ENCODE data around the gene GNB1.
"Not testable (repeated sequence)": the region's sequence is repeated elsewhere in the genome, so short reads cannot be mapped to it uniquely, and the experiment has no call there.

GNB1 gene

DNA sequence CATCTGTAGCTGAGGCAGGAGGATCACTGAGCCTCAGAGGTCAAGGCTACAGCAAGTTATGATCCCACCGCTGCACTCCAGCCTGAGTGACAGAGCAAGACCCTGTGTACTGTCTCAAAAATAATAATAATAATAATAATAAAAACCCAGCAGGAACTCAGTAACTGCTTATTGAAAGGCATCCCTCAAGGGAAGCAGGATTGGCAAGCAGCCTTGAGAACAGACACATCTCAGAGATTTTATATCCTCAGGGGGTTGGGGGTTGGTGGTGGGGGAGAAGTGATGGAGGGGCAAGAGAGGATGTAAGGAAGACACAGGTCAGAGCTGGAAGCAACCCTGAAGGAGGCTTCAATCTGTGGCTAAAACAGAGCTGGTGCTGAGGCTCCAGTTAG, 29.6 kb downstream of the GNB1 start:
- ATAC-seq (ENCODE audit: insufficient read depth, low read depth): no peak
- H4K20me1 ChIP-seq (ENCODE audit: insufficient read depth, low read length): peaks cover 98% of the 10 kb centered on the region
- no peak overlapping the region for H3K4me2 ChIP-seq (ENCODE audit: insufficient read depth, low read length)
- H3K36me3 ChIP-seq (ENCODE audit: insufficient read depth, low read length): peaks cover 26% of the 10 kb centered on the region
- H3K9ac ChIP-seq (ENCODE audit: low read depth, low read length): no peak overlapping the region
- H3K27me3 ChIP-seq (ENCODE audit: insufficient read depth, low read length, poor library complexity): no peaks in the 10 kb centered on the region
- DNase-seq: no peak
- no peak overlapping the region for H3K27ac ChIP-seq (ENCODE audit: low read length)
- no peaks in the 10 kb centered on the region for H3K4me1 ChIP-seq (ENCODE audit: insufficient read depth, low read length)
- peaks cover 100% of the 10 kb centered on the region for H3K79me2 ChIP-seq (ENCODE audit: insufficient read depth, low read length)
- TF ChIP-seq EZH2 (IDR thresholded peaks at IDR 0.05; ENCODE audit: borderline replicate concordance, low read depth, low read length, severe bottlenecking) (no peak), CTCF (IDR thresholded peaks at IDR 0.05; ENCODE audit: borderline replicate concordance, extremely low read depth, low read length, poor library complexity, severe bottlenecking) (no peak)
- H2AFZ ChIP-seq (ENCODE audit: low read depth, low read length): no peak overlapping the region
- H3K4me3 ChIP-seq (ENCODE audit: low read depth in 1 of 2, low read length in 2 of 2): no peak overlapping the region
- H3K9me3 ChIP-seq (ENCODE audit: insufficient read depth, low read length, severe bottlenecking): no peaks in the 10 kb centered on the region

DNA sequence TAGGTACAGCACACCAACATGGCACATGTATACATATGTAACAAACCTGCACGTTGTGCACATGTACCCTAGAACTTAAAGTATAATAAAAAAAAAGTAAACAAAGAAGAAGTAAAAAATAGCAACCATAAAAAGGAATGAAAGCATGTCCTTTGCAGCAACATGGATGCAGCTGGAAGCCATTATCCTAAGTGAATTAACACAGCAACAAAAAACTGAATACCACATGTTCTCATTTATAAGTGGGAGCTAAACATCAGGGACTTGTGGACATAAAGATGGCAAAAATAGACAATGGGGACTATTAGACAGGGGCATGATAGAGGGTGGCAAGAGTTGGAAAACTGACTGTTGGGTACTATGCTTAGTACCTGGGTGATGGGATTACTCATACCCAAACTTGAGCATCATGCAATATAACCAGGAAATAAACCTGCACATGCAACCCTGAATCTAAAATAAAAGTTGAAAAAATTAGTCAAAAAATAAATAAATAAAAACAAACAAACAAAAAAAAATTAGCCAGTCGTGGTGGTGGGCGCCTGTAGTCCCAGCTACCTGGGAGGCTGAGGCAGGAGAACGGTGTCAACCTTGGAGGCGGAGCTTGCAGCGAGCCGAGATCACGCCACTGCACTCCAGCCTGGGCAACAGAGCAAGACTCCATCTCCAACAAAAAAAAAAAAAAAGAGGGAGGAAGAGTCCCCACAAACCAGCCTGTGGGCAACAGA, 30.8 kb downstream of the GNB1 start:
- not testable (repeated sequence) for H3K27me3 ChIP-seq (ENCODE audit: insufficient read depth, low read length, poor library complexity); H3K4me1 ChIP-seq (ENCODE audit: insufficient read depth, low read length); H2AFZ ChIP-seq (ENCODE audit: low read depth, low read length); H3K27ac ChIP-seq (ENCODE audit: low read length); H3K9me3 ChIP-seq (ENCODE audit: insufficient read depth, low read length, severe bottlenecking); H3K9ac ChIP-seq (ENCODE audit: low read depth, low read length); ATAC-seq (ENCODE audit: insufficient read depth, low read depth); DNase-seq; H3K4me3 ChIP-seq (ENCODE audit: low read depth in 1 of 2, low read length in 2 of 2); H3K4me2 ChIP-seq (ENCODE audit: insufficient read depth, low read length)
- Histone ChIP-seq H3K36me3 (ENCODE audit: insufficient read depth, low read length) (peaks cover 31% of the 10 kb centered on the region), H4K20me1 (ENCODE audit: insufficient read depth, low read length) (peaks cover 95% of the 10 kb centered on the region), H3K79me2 (ENCODE audit: insufficient read depth, low read length) (peaks cover 100% of the 10 kb centered on the region)

DNA sequence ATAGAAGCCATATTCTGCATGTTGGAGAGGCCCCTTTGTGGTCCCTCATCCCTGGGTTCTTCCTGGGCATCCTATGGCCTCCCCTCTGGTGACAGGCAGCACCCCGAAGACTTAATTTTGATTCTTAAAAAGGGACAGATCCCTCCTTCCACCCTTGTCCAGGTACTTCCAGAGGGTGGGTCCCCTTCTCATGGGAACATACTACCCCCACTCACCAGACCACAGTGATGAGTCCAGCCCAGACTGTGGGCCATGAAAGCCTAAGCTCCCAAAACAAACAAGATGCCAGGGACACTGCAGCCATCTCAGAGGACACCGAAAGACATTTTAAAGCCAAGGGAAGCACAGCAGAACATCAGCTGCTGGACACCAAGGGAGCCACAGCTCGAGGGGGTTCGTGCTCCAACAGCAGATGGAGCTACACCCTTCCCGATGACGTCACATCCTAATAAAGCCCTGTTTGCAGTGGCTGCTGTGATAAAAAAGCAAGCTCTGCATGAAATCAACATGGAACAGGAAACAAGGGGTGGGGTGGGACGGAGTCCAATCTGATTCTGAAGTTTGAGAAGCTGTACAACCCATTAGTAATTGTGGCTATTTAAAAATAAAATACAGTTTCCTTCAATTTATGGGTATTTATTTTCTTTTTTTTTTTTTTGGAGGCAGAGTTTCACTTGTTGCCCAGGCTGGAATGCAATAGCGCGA, 32.4 kb downstream of the GNB1 start:
- Histone ChIP-seq H3K27ac (ENCODE audit: low read length) (no peak overlapping the region), H4K20me1 (ENCODE audit: insufficient read depth, low read length) (peaks cover 92% of the 10 kb centered on the region)
- ATAC-seq (ENCODE audit: insufficient read depth, low read depth): 0 out of 3 replicates have a peak, but pooled peaks have one; percentile 19

More for the DNA sequence above, 32.4 kb downstream of the GNB1 start:
- DNase-seq: peak; percentile 23
- no peak overlapping the region for H3K9ac ChIP-seq (ENCODE audit: low read depth, low read length)
- no peak overlapping the region for H3K4me2 ChIP-seq (ENCODE audit: insufficient read depth, low read length)
- H3K9me3 ChIP-seq (ENCODE audit: insufficient read depth, low read length, severe bottlenecking): no peaks in the 10 kb centered on the region
- H3K27me3 ChIP-seq (ENCODE audit: insufficient read depth, low read length, poor library complexity): no peaks in the 10 kb centered on the region
- peaks cover 100% of the 10 kb centered on the region for H3K79me2 ChIP-seq (ENCODE audit: insufficient read depth, low read length)
- H3K4me1 ChIP-seq (ENCODE audit: insufficient read depth, low read length): no peaks in the 10 kb centered on the region
- TF ChIP-seq CTCF (IDR thresholded peaks at IDR 0.05; ENCODE audit: borderline replicate concordance, extremely low read depth, low read length, poor library complexity, severe bottlenecking): peak; percentile 42
- TF ChIP-seq EZH2 (IDR thresholded peaks at IDR 0.05; ENCODE audit: borderline replicate concordance, low read depth, low read length, severe bottlenecking): no peak
- H3K36me3 ChIP-seq (ENCODE audit: insufficient read depth, low read length): peaks cover 38% of the 10 kb centered on the region
- H2AFZ ChIP-seq (ENCODE audit: low read depth, low read length): no peak overlapping the region
- H3K4me3 ChIP-seq (ENCODE audit: low read depth in 1 of 2, low read length in 2 of 2): no peak overlapping the region

Measured in DND-41 (cell line).